Measurements from ENCODE around the gene SNRPD3.
"Not testable (repeated sequence)": the region's sequence is repeated elsewhere in the genome, so short reads cannot be mapped to it uniquely, and the experiment has no call there.

Gene SNRPD3

GRCh38 chr22:24525416-24526037 lies 30.3 kb upstream of the SNRPD3 start:
- Histone ChIP-seq H3K27me3 (replicated peaks; ENCODE audit: control insufficient read depth, insufficient read depth, low read length) (no peaks in the 10 kb centered on the region), H3K36me3 (ENCODE audit: control insufficient read depth, insufficient read depth, low read length) (no peaks in the 10 kb centered on the region), H3K4me3 (replicated peaks; ENCODE audit: low read depth, low read length) (no peak overlapping the region)
- DNase-seq (ENCODE audit: extremely low read depth, insufficient read length): peak; percentile 72
- TF ChIP-seq, protein P1, sequence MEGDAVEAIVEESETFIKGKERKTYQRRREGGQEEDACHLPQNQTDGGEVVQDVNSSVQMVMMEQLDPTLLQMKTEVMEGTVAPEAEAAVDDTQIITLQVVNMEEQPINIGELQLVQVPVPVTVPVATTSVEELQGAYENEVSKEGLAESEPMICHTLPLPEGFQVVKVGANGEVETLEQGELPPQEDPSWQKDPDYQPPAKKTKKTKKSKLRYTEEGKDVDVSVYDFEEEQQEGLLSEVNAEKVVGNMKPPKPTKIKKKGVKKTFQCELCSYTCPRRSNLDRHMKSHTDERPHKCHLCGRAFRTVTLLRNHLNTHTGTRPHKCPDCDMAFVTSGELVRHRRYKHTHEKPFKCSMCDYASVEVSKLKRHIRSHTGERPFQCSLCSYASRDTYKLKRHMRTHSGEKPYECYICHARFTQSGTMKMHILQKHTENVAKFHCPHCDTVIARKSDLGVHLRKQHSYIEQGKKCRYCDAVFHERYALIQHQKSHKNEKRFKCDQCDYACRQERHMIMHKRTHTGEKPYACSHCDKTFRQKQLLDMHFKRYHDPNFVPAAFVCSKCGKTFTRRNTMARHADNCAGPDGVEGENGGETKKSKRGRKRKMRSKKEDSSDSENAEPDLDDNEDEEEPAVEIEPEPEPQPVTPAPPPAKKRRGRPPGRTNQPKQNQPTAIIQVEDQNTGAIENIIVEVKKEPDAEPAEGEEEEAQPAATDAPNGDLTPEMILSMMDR (IDR thresholded peaks at IDR 0.05; ENCODE audit: insufficient read depth, low read length, poor library complexity, severe bottlenecking): peak; percentile 90

- Histone ChIP-seq H3K36me3 (ENCODE audit: control insufficient read depth, insufficient read depth, low read length) (no peaks in the 10 kb centered on the region), H3K4me3 (replicated peaks; ENCODE audit: low read depth, low read length) (no peak overlapping the region), H3K27me3 (replicated peaks; ENCODE audit: control insufficient read depth, insufficient read depth, low read length) (no peaks in the 10 kb centered on the region)
- TF ChIP-seq, protein P1 (IDR thresholded peaks at IDR 0.05; ENCODE audit: insufficient read depth, low read length, poor library complexity, severe bottlenecking): no peak
- DNase-seq (ENCODE audit: extremely low read depth, insufficient read length): no peak
Observed at GRCh38 chr22:24526191-24526590, 29.6 kb upstream of the SNRPD3 start.

GRCh38 chr22:24529898-24530297 lies 25.9 kb upstream of the SNRPD3 start:
- TF ChIP-seq, protein P1 (IDR thresholded peaks at IDR 0.05; ENCODE audit: insufficient read depth, low read length, poor library complexity, severe bottlenecking): no peak
- no peaks in the 10 kb centered on the region for H3K27me3 ChIP-seq (replicated peaks; ENCODE audit: control insufficient read depth, insufficient read depth, low read length)
- H3K4me3 ChIP-seq (replicated peaks; ENCODE audit: low read depth, low read length): no peak overlapping the region
- no peak for DNase-seq (ENCODE audit: extremely low read depth, insufficient read length)
- no peaks in the 10 kb centered on the region for H3K36me3 ChIP-seq (ENCODE audit: control insufficient read depth, insufficient read depth, low read length)

DNA sequence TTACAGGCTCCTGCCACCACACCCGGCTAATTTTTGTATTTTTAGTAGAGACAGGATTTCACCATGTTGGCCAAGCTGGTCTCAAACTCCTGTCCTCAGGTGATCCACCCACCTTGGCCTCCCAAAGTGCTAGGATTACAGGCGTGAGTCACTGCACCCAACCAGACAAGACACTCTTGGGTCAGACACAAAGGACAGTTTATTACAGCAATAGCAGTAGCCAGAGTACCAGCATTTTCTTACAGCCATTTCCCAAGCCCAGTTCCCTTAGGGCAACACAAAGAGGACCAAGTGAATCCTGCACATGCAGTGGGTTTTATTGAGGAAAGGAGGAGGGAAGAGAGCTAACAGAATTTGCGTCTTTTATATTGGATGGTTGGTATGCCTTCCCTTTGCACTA lies 24.8 kb upstream of the SNRPD3 start:
- DNase-seq (ENCODE audit: extremely low read depth, insufficient read length); H3K36me3 ChIP-seq (ENCODE audit: control insufficient read depth, insufficient read depth, low read length); H3K4me3 ChIP-seq (replicated peaks; ENCODE audit: low read depth, low read length); H3K27me3 ChIP-seq (replicated peaks; ENCODE audit: control insufficient read depth, insufficient read depth, low read length): not testable (repeated sequence)

DNA sequence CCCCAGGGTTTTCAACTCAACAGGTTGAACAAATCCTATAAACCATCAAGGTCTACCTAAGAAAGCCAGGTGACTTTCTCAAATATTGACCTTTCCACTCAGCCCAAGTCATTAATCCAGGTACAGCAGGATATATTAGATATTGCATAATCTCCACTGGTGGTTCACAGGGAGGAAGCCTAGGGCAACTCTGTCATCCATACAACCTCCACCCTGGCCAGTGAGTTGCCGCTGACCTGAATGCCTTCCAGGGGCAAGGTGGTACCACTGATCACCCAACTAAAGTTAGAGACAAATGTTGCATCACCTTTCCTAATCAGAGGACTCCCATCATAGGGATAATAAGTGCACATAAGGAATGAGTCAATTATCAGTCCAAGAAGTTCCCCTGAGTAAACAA lies 23.7 kb upstream of the SNRPD3 start:
- Histone ChIP-seq H3K4me3 (replicated peaks; ENCODE audit: low read depth, low read length) (no peak overlapping the region), H3K27me3 (replicated peaks; ENCODE audit: control insufficient read depth, insufficient read depth, low read length) (no peaks in the 10 kb centered on the region), H3K36me3 (ENCODE audit: control insufficient read depth, insufficient read depth, low read length) (no peaks in the 10 kb centered on the region)
- TF ChIP-seq, protein P1 (IDR thresholded peaks at IDR 0.05; ENCODE audit: insufficient read depth, low read length, poor library complexity, severe bottlenecking): no peak
- DNase-seq (ENCODE audit: extremely low read depth, insufficient read length): no peak

DNA sequence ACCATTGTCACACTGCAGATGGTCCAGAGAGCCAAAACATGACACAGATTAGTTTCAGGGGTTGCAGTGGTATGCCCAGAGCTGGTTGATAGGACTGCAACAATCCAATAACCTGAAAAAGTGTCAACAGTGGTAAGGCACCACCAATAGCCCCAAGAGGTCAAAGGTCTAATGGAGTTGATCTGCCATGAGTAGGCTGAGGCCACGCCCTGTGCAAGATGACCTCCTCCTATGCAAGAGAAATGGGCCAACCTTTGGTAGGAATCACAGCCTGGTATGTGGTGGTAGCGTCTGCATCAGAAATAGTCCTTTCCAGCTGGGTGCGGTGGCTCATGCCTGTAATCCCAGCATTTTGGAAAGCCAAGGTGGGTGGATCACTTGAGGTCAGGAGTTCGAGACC lies 20.5 kb upstream of the SNRPD3 start:
- no peak overlapping the region for H3K4me3 ChIP-seq (replicated peaks; ENCODE audit: low read depth, low read length)

More for the DNA sequence above, 20.5 kb upstream of the SNRPD3 start:
- TF ChIP-seq, protein P1 (IDR thresholded peaks at IDR 0.05; ENCODE audit: insufficient read depth, low read length, poor library complexity, severe bottlenecking): no peak
- Histone ChIP-seq H3K36me3 (ENCODE audit: control insufficient read depth, insufficient read depth, low read length) (peaks cover 1% of the 10 kb centered on the region), H3K27me3 (replicated peaks; ENCODE audit: control insufficient read depth, insufficient read depth, low read length) (no peaks in the 10 kb centered on the region)
- no peak for DNase-seq (ENCODE audit: extremely low read depth, insufficient read length)

All from GM06990 (cell line).